HEK293 (cell line): ENCODE measurements around the gene FAM117B.

Experiments used
- MEIS1 ChIP-seq: sonication (generic); formaldehyde crosslinking; IDR thresholded peaks from 2 replicates; pipeline ENCODE4 v1.8.1; 2022; ENCODE audit warnings: missing genetic modification reagents, mild to moderate bottlenecking, borderline replicate concordance
- YY1 ChIP-seq: fragments of 450-650 bp; formaldehyde crosslinking; IDR thresholded peaks from 2 replicates; pipeline ENCODE4 v1.5.1; 2018; ENCODE audit warnings: missing biosample characterization, missing genetic modification characterization
- ZNF175 ChIP-seq: fragments of 450-650 bp; formaldehyde crosslinking; IDR thresholded peaks from 2 replicates; pipeline ENCODE4 v1.5.1; 2016; ENCODE audit warnings: missing biosample characterization, missing genetic modification characterization
- ZNF501 ChIP-seq: fragments of 450-650 bp; formaldehyde crosslinking; IDR thresholded peaks from 2 replicates; pipeline ENCODE4 v1.5.1; 2016; ENCODE audit warnings: missing biosample characterization, missing genetic modification characterization
- ZNF670 ChIP-seq: fragments of 450-650 bp; formaldehyde crosslinking; IDR thresholded peaks from 2 replicates; pipeline ENCODE4 v1.5.1; 2016; ENCODE audit warnings: missing biosample characterization, missing genetic modification characterization, low read depth
- ZNF768 ChIP-seq: fragments of 450-650 bp; formaldehyde crosslinking; IDR thresholded peaks from 2 replicates; pipeline ENCODE4 v1.5.1; 2018; ENCODE audit warnings: missing biosample characterization, mild to moderate bottlenecking, missing genetic modification characterization
- TF ChIP-seq, protein P1 (sequence below): fragments of 450-650 bp; IDR thresholded peaks from 2 replicates; pipeline ENCODE4 v1.5.1; 2018; ENCODE audit warnings: missing biosample characterization, missing genetic modification characterization
- TF ChIP-seq, protein P2 (sequence below): fragments of 450-650 bp; formaldehyde crosslinking; IDR thresholded peaks from 2 replicates; pipeline ENCODE4 v1.5.1; 2016; ENCODE audit warnings: missing biosample characterization, missing genetic modification characterization
- TF ChIP-seq, protein P3 (sequence below): IDR thresholded peaks from 2 replicates; pipeline ENCODE4 v1.6.1; 2011; ENCODE audit warnings: mild to moderate bottlenecking, low read depth, low read length, borderline replicate concordance
- TF ChIP-seq, protein P4 (sequence below): fragments of 450-650 bp; formaldehyde crosslinking; IDR thresholded peaks from 2 replicates; pipeline ENCODE4 v1.5.1; 2016; ENCODE audit warnings: missing biosample characterization, missing genetic modification characterization

DNA sequence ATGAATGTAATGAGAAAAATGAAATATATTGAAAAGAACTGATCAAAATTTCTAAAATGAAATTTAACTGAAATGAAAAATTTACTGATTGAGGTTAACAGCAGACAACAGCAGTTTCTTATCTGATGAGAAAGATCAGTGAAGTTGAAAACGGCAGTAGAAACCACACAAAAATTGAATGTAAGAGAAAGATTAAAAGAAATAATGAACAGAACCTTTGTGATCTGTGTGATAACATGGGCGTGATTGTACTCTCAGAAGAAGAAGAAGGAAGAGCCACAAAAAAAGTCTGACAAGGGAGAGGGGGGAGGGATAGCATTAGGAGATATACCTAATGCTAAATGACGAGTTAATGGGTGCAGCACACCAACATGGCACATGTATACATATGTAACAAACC lies 45.2 kb downstream of the FAM117B start:
- TF ChIP-seq ZNF501 (no peak), YY1 (tag by site-specific recombination) (no peak), MEIS1 (no peak), ZNF175 (tag by site-specific recombination) (no peak), ZNF670 (tag by site-specific recombination) (no peak), ZNF768 (no peak)
- TF ChIP-seq, protein P1, sequence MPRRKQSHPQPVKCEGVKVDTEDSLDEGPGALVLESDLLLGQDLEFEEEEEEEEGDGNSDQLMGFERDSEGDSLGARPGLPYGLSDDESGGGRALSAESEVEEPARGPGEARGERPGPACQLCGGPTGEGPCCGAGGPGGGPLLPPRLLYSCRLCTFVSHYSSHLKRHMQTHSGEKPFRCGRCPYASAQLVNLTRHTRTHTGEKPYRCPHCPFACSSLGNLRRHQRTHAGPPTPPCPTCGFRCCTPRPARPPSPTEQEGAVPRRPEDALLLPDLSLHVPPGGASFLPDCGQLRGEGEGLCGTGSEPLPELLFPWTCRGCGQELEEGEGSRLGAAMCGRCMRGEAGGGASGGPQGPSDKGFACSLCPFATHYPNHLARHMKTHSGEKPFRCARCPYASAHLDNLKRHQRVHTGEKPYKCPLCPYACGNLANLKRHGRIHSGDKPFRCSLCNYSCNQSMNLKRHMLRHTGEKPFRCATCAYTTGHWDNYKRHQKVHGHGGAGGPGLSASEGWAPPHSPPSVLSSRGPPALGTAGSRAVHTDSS (tag by site-specific recombination), result no peak
- TF ChIP-seq, protein P2, sequence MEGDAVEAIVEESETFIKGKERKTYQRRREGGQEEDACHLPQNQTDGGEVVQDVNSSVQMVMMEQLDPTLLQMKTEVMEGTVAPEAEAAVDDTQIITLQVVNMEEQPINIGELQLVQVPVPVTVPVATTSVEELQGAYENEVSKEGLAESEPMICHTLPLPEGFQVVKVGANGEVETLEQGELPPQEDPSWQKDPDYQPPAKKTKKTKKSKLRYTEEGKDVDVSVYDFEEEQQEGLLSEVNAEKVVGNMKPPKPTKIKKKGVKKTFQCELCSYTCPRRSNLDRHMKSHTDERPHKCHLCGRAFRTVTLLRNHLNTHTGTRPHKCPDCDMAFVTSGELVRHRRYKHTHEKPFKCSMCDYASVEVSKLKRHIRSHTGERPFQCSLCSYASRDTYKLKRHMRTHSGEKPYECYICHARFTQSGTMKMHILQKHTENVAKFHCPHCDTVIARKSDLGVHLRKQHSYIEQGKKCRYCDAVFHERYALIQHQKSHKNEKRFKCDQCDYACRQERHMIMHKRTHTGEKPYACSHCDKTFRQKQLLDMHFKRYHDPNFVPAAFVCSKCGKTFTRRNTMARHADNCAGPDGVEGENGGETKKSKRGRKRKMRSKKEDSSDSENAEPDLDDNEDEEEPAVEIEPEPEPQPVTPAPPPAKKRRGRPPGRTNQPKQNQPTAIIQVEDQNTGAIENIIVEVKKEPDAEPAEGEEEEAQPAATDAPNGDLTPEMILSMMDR (tag by site-specific recombination), result no peak
- TF ChIP-seq, protein P3, sequence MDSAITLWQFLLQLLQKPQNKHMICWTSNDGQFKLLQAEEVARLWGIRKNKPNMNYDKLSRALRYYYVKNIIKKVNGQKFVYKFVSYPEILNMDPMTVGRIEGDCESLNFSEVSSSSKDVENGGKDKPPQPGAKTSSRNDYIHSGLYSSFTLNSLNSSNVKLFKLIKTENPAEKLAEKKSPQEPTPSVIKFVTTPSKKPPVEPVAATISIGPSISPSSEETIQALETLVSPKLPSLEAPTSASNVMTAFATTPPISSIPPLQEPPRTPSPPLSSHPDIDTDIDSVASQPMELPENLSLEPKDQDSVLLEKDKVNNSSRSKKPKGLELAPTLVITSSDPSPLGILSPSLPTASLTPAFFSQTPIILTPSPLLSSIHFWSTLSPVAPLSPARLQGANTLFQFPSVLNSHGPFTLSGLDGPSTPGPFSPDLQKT, result no peak
- TF ChIP-seq, protein P4, sequence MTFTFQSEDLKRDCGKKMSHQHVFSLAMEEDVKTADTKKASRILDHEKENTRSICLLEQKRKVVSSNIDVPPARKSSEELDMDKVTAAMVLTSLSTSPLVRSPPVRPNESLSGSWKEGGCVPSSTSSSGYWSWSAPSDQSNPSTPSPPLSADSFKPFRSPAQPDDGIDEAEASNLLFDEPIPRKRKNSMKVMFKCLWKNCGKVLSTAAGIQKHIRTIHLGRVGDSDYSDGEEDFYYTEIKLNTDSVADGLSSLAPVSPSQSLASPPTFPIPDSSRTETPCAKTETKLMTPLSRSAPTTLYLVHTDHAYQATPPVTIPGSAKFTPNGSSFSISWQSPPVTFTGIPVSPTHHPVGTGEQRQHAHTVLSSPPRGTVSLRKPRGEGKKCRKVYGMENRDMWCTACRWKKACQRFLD (tag by site-specific recombination), result no peak
